Activated CD8-positive, alpha-beta memory T cell treated with anti-CD3 and anti-CD28 coated beads for 48 hours (primary cell): Measurements from ENCODE around the gene SYT12.
"Not testable (repeated sequence)": the region's sequence is repeated elsewhere in the genome, so short reads cannot be mapped to it uniquely, and the experiment has no call there.

Source experiments
- DNase-seq, 3 experiments: peaks; one replicate each; pipeline ENCODE4 v3.0.0-alpha.2; 2020; ENCODE audit warnings: low read depth in 2 of 3, low spot score in 2 of 3

Gene SYT12

GRCh38 chr11:66996609-66997273 lies 26.2 kb upstream of the SYT12 start:
- no peak for DNase-seq

GRCh38 chr11:66999555-66999954 lies 23.4 kb upstream of the SYT12 start:
- no peak for DNase-seq

- no peak for DNase-seq
Observed at GRCh38 chr11:67001332-67001731, 21.6 kb upstream of the SYT12 start.

GRCh38 chr11:67002297-67002913 lies 20.5 kb upstream of the SYT12 start:
- no peak for DNase-seq

- DNase-seq, result no peak
Observed at GRCh38 chr11:67002921-67003411, 20.0 kb upstream of the SYT12 start.

- DNase-seq, result not testable (repeated sequence)
Observed at GRCh38 chr11:67005200-67005599, 17.7 kb upstream of the SYT12 start.

- no peak for DNase-seq
Observed at GRCh38 chr11:67006029-67006884, 16.7 kb upstream of the SYT12 start.

GRCh38 chr11:67007126-67007525 lies 15.8 kb upstream of the SYT12 start:
- no peak for DNase-seq

GRCh38 chr11:67010296-67010905 lies 12.5 kb upstream of the SYT12 start:
- no peak for DNase-seq

- DNase-seq, result no peak
Observed at GRCh38 chr11:67013511-67014045, 9.4 kb upstream of the SYT12 start.

- no peak for DNase-seq
Observed at GRCh38 chr11:67014343-67014742, 8.6 kb upstream of the SYT12 start.

GRCh38 chr11:67015048-67015447 lies 7.9 kb upstream of the SYT12 start:
- no peak for DNase-seq

- no peak for DNase-seq
Observed at GRCh38 chr11:67016550-67016949, 6.4 kb upstream of the SYT12 start.

GRCh38 chr11:67020949-67021348 lies 2.0 kb upstream of the SYT12 start:
- no peak for DNase-seq

- DNase-seq, result no peak
Observed at GRCh38 chr11:67022341-67022933, 497 bp upstream of the SYT12 start.

GRCh38 chr11:67023957-67024353 lies 1.0 kb downstream of the SYT12 start:
- no peak for DNase-seq

- DNase-seq, result peak in 2 of 3 experiments; percentile 26 to 31
Observed at GRCh38 chr11:67024410-67024809, 1.5 kb downstream of the SYT12 start.

- no peak for DNase-seq
Observed at GRCh38 chr11:67024966-67025365, 2.0 kb downstream of the SYT12 start.

- DNase-seq, result no peak
Observed at GRCh38 chr11:67025750-67026149, 2.8 kb downstream of the SYT12 start.

GRCh38 chr11:67026941-67027340 lies 4.0 kb downstream of the SYT12 start:
- no peak for DNase-seq

- no peak for DNase-seq
Observed at GRCh38 chr11:67027483-67027930, 4.6 kb downstream of the SYT12 start.
